Neural cell (in vitro differentiated cells): ENCODE results near the gene LRRD1.
"Not testable (repeated sequence)": the region's sequence is repeated elsewhere in the genome, so short reads cannot be mapped to it uniquely, and the experiment has no call there.

ENCODE experiments used
- EZH2 ChIP-seq: fragments of 200-600, 300-800 bp; shearing (Covaris generic), sonication (generic); IDR thresholded peaks from 2 replicates; pipeline ENCODE4 v1.6.1; 2014; ENCODE audit warnings: antibody characterized with exemption, low read length, borderline replicate concordance, mild to moderate bottlenecking; ENCODE audit not compliant: insufficient read depth, poor library complexity, severe bottlenecking
- REST ChIP-seq: IDR thresholded peaks from 2 replicates; pipeline ENCODE4 v1.6.1; 2012; ENCODE audit warnings: borderline replicate concordance
- SMC3 ChIP-seq: fragments of 450-650 bp; conservative IDR thresholded peaks from 2 replicates; pipeline ENCODE4 v1.6.1; 2014; ENCODE audit warnings: antibody characterized with exemption, mild to moderate bottlenecking, moderate library complexity; ENCODE audit not compliant: poor library complexity
- TAF1 ChIP-seq: IDR thresholded peaks from 2 replicates; pipeline ENCODE4 v1.6.1; 2012; ENCODE audit warnings: low read depth
- TF ChIP-seq, protein P1 (sequence below): fragments of 450-650 bp; IDR thresholded peaks from 2 replicates; pipeline ENCODE4 v1.5.1; 2014; ENCODE audit warnings: antibody characterized with exemption, mild to moderate bottlenecking, moderate library complexity; ENCODE audit not compliant: poor library complexity, severe bottlenecking

DNA sequence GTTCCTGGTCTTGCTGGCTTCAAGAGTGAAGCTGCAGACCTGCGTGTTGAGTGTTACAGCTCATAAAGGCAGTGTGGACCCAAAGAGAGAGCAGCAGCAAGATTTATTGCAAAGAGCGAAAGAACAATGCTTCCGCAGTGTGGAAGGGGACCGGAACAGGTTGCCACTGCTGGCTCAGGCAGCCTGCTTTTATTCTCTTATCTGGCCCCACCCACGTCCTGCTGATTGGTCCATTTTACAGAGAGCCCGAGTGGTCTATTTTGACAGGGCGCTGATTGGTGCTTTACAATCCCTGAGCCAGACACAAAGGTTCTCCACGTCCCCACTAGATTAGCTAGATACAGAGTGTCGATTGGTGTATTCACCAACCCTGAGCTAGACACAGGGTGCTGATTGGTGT, 36.2 kb downstream of the LRRD1 start:
- TF ChIP-seq, protein P1, sequence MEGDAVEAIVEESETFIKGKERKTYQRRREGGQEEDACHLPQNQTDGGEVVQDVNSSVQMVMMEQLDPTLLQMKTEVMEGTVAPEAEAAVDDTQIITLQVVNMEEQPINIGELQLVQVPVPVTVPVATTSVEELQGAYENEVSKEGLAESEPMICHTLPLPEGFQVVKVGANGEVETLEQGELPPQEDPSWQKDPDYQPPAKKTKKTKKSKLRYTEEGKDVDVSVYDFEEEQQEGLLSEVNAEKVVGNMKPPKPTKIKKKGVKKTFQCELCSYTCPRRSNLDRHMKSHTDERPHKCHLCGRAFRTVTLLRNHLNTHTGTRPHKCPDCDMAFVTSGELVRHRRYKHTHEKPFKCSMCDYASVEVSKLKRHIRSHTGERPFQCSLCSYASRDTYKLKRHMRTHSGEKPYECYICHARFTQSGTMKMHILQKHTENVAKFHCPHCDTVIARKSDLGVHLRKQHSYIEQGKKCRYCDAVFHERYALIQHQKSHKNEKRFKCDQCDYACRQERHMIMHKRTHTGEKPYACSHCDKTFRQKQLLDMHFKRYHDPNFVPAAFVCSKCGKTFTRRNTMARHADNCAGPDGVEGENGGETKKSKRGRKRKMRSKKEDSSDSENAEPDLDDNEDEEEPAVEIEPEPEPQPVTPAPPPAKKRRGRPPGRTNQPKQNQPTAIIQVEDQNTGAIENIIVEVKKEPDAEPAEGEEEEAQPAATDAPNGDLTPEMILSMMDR, result not testable (repeated sequence)
- TF ChIP-seq EZH2, TAF1, REST, SMC3: not testable (repeated sequence)
